Thoracic aorta (tissue), 2 donors: ENCODE results near the gene GBF1. TPM values are rescaled to one million over a fixed set of nuclear protein-coding genes. Genes with fewer than 3 reads are reported as not detected.

Source experiments
- ATAC-seq: fragments of 150-250 bp; one replicate; pipeline ENCODE4 v1.8.0; 2017; ENCODE audit warnings: low read depth; ENCODE audit not compliant: insufficient number of reproducible peaks, low FRiP score
- DNase-seq: peaks from one replicate; pipeline ENCODE4 v3.0.0-alpha.2; 2020; ENCODE audit warnings: low spot score
- H3K27ac ChIP-seq, 2 donors: fragments of 200-600 bp; sonication (generic); 1 replicate in 1 of 2; 2 replicates in 1 of 2; pipeline ENCODE4 v1.5.1; 2016; ENCODE audit warnings: mild to moderate bottlenecking in 2 of 2, moderate library complexity in 2 of 2
- H3K27me3 ChIP-seq: fragments of 200-600 bp; sonication (generic); replicated peaks from 2 replicates; pipeline ENCODE4 v1.6.0; 2016; ENCODE audit warnings: mild to moderate bottlenecking; ENCODE audit not compliant: insufficient read depth
- H3K36me3 ChIP-seq: fragments of 200-600 bp; sonication (generic); one replicate; pipeline ENCODE4 v1.5.1; 2016
- H3K4me1 ChIP-seq, 2 donors: fragments of 200-600 bp; sonication (generic); 1 replicate in 1 of 2; 2 replicates in 1 of 2; pipeline versions ENCODE4 v1.5.1 to v1.6.0; 2016; ENCODE audit warnings: low read depth in 2 of 2, mild to moderate bottlenecking in 1 of 2; ENCODE audit not compliant: control insufficient read depth in 1 of 2
- H3K4me3 ChIP-seq: fragments of 200-600 bp; sonication (generic); 2 replicates; pipeline ENCODE4 v1.5.1; 2016; ENCODE audit warnings: mild to moderate bottlenecking
- H3K9me3 ChIP-seq: fragments of 200-600 bp; sonication (generic); 2 replicates; pipeline ENCODE4 v1.5.1; 2016
- total RNA-seq, 2 donors: library from RNA; depleted of rRNA; stranded (reverse); fragments of >200 nt; gene quantifications; one replicate each; pipeline versions ENCODE4 v1.1.0 to v1.2.3, GENCODE V29; 2016
- TF ChIP-seq, protein P1 (sequence below): fragments of 200-600 bp; sonication (generic); IDR thresholded peaks from one replicate; pipeline ENCODE4 v1.5.1; 2019; ENCODE audit warnings: antibody characterized with exemption

The GBF1 gene
- total RNA-seq, 2 donors from 2014 or later, result 38.1 to 44.9 TPM

DNA sequence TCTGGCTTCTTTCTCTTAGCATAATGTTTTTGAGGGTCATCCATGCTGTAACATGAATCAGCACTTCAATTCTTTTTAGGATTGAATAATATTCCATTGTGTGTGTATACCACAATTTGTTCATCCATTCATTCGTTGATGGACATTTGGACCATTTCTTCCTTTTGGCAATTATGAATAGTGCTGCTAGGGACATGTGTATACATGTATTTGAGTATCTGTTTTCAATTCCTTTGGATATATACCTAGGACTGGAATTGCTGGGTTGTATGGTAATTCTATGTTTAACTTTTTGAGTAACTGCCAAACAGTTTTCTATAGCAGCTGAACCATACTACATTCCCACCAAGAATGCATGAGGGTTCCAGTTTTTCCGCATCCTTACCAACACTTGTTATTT lies 39.2 kb downstream of the GBF1 start:
- Histone ChIP-seq H3K36me3 (no peaks in the 10 kb centered on the region), H3K27me3 (no peaks in the 10 kb centered on the region), H3K4me1 (peaks cover 12 to 20% of the 10 kb centered on the region in 2 donors), H3K4me3 (no peak overlapping the region), H3K27ac (no peak overlapping the region), H3K9me3 (no peaks in the 10 kb centered on the region)
- ATAC-seq, result no peak
- TF ChIP-seq, protein P1, sequence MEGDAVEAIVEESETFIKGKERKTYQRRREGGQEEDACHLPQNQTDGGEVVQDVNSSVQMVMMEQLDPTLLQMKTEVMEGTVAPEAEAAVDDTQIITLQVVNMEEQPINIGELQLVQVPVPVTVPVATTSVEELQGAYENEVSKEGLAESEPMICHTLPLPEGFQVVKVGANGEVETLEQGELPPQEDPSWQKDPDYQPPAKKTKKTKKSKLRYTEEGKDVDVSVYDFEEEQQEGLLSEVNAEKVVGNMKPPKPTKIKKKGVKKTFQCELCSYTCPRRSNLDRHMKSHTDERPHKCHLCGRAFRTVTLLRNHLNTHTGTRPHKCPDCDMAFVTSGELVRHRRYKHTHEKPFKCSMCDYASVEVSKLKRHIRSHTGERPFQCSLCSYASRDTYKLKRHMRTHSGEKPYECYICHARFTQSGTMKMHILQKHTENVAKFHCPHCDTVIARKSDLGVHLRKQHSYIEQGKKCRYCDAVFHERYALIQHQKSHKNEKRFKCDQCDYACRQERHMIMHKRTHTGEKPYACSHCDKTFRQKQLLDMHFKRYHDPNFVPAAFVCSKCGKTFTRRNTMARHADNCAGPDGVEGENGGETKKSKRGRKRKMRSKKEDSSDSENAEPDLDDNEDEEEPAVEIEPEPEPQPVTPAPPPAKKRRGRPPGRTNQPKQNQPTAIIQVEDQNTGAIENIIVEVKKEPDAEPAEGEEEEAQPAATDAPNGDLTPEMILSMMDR, result no peak
- DNase-seq, result no peak

DNA sequence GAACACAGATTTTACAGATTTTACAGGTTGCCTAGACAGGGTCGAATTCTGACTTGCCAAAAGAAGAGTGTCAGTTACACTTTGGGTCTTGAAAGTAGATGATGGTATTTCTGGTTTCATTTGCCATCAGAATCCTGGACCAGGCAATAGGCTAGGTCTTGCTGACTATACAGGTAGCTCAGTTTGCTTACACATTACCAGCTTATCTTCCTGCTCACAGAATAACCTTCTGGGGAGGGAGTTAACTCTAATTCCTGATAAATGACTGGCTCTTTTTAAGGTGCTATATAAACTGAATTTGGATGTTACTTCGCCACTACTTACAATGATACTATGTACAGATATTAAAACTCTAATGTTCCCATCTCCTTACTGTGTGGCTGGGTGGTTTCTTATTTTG lies 39.8 kb downstream of the GBF1 start:
- Histone ChIP-seq H3K4me3 (no peak overlapping the region), H3K9me3 (no peaks in the 10 kb centered on the region), H3K27me3 (no peaks in the 10 kb centered on the region), H3K27ac (no peak overlapping the region), H3K4me1 (peaks cover 10 to 16% of the 10 kb centered on the region in 2 donors), H3K36me3 (no peaks in the 10 kb centered on the region)
- ATAC-seq, result no peak
- no peak for DNase-seq
- TF ChIP-seq, protein P1, result no peak

DNA sequence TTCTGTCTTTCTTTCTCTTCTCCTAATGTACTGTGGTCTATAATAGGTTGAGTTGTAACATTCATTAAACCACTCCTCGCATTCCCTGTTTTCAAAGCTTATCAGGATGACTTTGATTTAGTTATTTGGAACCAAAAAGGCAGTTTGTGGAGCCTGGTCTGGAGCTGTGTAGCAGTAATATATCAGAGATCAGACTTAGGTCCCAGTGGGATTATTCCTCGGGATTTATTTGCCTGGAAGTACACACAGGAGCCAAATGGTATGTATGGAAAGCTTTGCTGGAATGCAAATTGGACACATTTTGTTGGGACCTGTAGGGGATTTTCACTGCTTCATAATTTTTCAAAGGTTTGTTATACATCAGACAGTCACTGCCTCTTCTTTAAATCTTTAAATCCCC lies 40.9 kb downstream of the GBF1 start:
- Histone ChIP-seq H3K9me3 (no peaks in the 10 kb centered on the region), H3K27ac (no peak overlapping the region), H3K36me3 (no peaks in the 10 kb centered on the region), H3K4me1 (peaks cover 2 to 8% of the 10 kb centered on the region in 2 donors), H3K4me3 (no peak overlapping the region), H3K27me3 (no peaks in the 10 kb centered on the region)
- DNase-seq, result no peak
- ATAC-seq, result no peak
- TF ChIP-seq, protein P1, result no peak

DNA sequence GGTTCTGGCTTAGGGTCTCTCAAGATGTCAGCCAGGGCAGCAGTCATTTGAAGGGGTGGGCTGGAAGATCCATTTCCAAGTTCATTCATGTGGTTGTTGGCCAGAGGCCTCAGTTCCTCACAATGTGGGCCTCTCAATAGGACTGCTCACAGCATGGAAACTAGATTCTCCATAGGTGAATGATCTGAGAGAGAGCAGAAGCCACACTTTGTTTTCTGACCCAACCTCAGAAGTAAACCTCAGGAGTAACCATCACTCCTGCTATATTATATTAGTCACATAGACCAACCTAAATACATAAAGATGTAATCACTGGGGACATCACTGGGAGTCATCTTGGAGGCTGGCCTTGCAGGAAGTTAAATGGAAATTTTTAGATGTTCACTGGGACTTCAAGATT lies 42.2 kb downstream of the GBF1 start:
- Histone ChIP-seq H3K27ac (no peak overlapping the region), H3K27me3 (no peaks in the 10 kb centered on the region), H3K4me3 (no peak overlapping the region), H3K4me1 (peaks cover 6 to 12% of the 10 kb centered on the region in 2 donors), H3K9me3 (no peaks in the 10 kb centered on the region), H3K36me3 (no peaks in the 10 kb centered on the region)
- no peak for ATAC-seq
- TF ChIP-seq, protein P1, result no peak
- DNase-seq, result no peak

DNA sequence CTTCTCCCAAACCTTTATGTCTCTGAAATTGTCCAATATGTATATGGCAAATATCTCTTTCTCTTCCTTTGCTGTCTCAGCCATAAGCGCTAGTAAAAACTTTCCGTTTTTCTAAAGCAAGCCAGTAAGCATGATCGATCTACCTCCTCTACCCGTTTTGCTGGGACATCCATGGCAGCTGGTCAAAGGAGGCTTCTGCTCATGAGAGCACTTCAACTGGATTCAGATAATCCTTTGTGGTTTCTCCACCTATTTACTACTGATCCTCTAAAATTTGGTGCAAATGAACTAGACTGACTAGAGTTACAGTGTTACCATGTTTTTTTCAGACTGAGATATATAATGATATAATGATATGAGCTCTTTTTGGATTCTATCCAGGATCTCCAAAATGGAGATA lies 42.7 kb downstream of the GBF1 start:
- H3K27me3 ChIP-seq, result no peaks in the 10 kb centered on the region
- DNase-seq (no peak), ATAC-seq (no peak)
- no peak overlapping the region for H3K4me3 ChIP-seq
- H3K9me3 ChIP-seq, result no peaks in the 10 kb centered on the region
- H3K27ac ChIP-seq, result no peak overlapping the region
- TF ChIP-seq, protein P1, result no peak
- peaks cover 6 to 12% of the 10 kb centered on the region in 2 donors for H3K4me1 ChIP-seq
- no peaks in the 10 kb centered on the region for H3K36me3 ChIP-seq
